Trophoblast cell (in vitro differentiated cells and primary cell): ENCODE results near the gene MAGIX.

Experiments
- DNase-seq, 2 donors: peaks; one replicate each; pipeline ENCODE4 v3.0.0-alpha.2; 2016
- H2AFZ ChIP-seq: 2 replicates; pipeline ENCODE4 v1.6.1; 2013; ENCODE audit warnings: low read length, moderate library complexity, mild to moderate bottlenecking; ENCODE audit not compliant: insufficient read depth, poor library complexity
- H2AK5ac ChIP-seq: 2 replicates; pipeline ENCODE4 v1.6.1; 2013; ENCODE audit warnings: mild to moderate bottlenecking, low read length
- H2BK120ac ChIP-seq: 2 replicates; pipeline ENCODE4 v1.6.1; 2013; ENCODE audit warnings: low read length, mild to moderate bottlenecking, moderate library complexity; ENCODE audit not compliant: insufficient read depth, poor library complexity
- H2BK12ac ChIP-seq: 2 replicates; pipeline ENCODE4 v1.6.1; 2013; ENCODE audit warnings: mild to moderate bottlenecking, low read length, moderate library complexity
- H2BK5ac ChIP-seq: 2 replicates; pipeline ENCODE4 v1.6.1; 2013; ENCODE audit warnings: low read length, low read depth, moderate library complexity, mild to moderate bottlenecking; ENCODE audit not compliant: poor library complexity
- H3K14ac ChIP-seq: 2 replicates; pipeline ENCODE4 v1.6.1; 2013; ENCODE audit warnings: mild to moderate bottlenecking, low read length
- H3K18ac ChIP-seq: 2 replicates; pipeline ENCODE4 v1.6.1; 2013; ENCODE audit warnings: mild to moderate bottlenecking, low read length
- H3K23ac ChIP-seq: 2 replicates; pipeline ENCODE4 v1.6.1; 2013; ENCODE audit warnings: low read length
- H3K27ac ChIP-seq: 2 replicates; pipeline ENCODE4 v1.5.1; 2013; ENCODE audit warnings: low read depth, mild to moderate bottlenecking, inconsistent platforms, low read length, moderate library complexity
- H3K27me3 ChIP-seq: 2 replicates; pipeline ENCODE4 v1.6.1; 2013; ENCODE audit warnings: inconsistent platforms, mild to moderate bottlenecking, low read length, moderate library complexity; ENCODE audit not compliant: insufficient read depth
- H3K36me3 ChIP-seq, 2 experiments: 1 replicate in 1 of 2; 2 replicates in 1 of 2; pipeline ENCODE4 v1.6.1; 2013; ENCODE audit warnings: low read length in 2 of 2, mild to moderate bottlenecking in 2 of 2, moderate library complexity in 1 of 2; ENCODE audit not compliant: insufficient read depth in 2 of 2, control insufficient read depth in 1 of 2
- H3K4ac ChIP-seq: 2 replicates; pipeline ENCODE4 v1.6.1; 2013; ENCODE audit warnings: low read depth, mild to moderate bottlenecking, low read length, moderate library complexity
- H3K4me1 ChIP-seq, 2 experiments: 1 replicate in 1 of 2; 2 replicates in 1 of 2; pipeline ENCODE4 v1.6.1; 2013; ENCODE audit warnings: low read length in 2 of 2, mild to moderate bottlenecking in 2 of 2, moderate library complexity in 1 of 2; ENCODE audit not compliant: insufficient read depth in 2 of 2, control insufficient read depth in 1 of 2
- H3K4me2 ChIP-seq: 2 replicates; pipeline ENCODE4 v1.6.1; 2013; ENCODE audit warnings: inconsistent platforms, mild to moderate bottlenecking, low read length, moderate library complexity
- H3K4me3 ChIP-seq: 2 replicates; pipeline ENCODE4 v1.5.1; 2013; ENCODE audit warnings: mild to moderate bottlenecking, low read depth, low read length, inconsistent platforms
- H3K79me1 ChIP-seq: one replicate; pipeline ENCODE4 v1.6.1; 2013; ENCODE audit warnings: low read length
- H3K79me2 ChIP-seq: 2 replicates; pipeline ENCODE4 v1.6.1; 2013; ENCODE audit warnings: low read length, mild to moderate bottlenecking; ENCODE audit not compliant: control insufficient read depth, insufficient read depth, poor library complexity
- H3K9ac ChIP-seq: 2 replicates; pipeline ENCODE4 v1.6.1; 2013; ENCODE audit warnings: mild to moderate bottlenecking, low read length
- H3K9me3 ChIP-seq: 2 replicates; pipeline ENCODE4 v1.6.1; 2013; ENCODE audit warnings: low read depth, mild to moderate bottlenecking, control low read depth, inconsistent platforms, low read length; ENCODE audit not compliant: insufficient read depth
- H4K12ac ChIP-seq: 2 replicates; pipeline ENCODE4 v1.6.1; 2013; ENCODE audit warnings: low read depth, mild to moderate bottlenecking, low read length, moderate library complexity
- H4K8ac ChIP-seq: 2 replicates; pipeline ENCODE4 v1.6.1; 2013; ENCODE audit warnings: low read depth, mild to moderate bottlenecking, low read length, moderate library complexity
- H4K91ac ChIP-seq: one replicate; pipeline ENCODE4 v1.6.1; 2013; ENCODE audit warnings: low read depth, mild to moderate bottlenecking, low read length, moderate library complexity
- WGBS: extraction: QIAGEN DNeasy Blood & Tissue Kit; methylation state at CpG from one replicate; pipeline ENCODE4 v1.1.7; 2013; ENCODE audit warnings: missing lambda C conversion rate; ENCODE audit not compliant: insufficient read length, insufficient coverage; ENCODE audit errors: extremely low coverage; 5-methylcytosine and 5-hydroxymethylcytosine counted together

MAGIX gene

GRCh38 chrX:49166914-49167739 lies 4.6 kb downstream of the MAGIX start:
- Histone ChIP-seq H3K4me1 (peaks cover 13 to 21% of the 10 kb centered on the region in 2 experiments), H3K23ac (no peak overlapping the region), H2BK12ac (peak overlapping the region; percentile 15), H3K36me3 (peaks cover 0 to 2% of the 10 kb centered on the region in 2 experiments), H3K9me3 (peaks cover 2% of the 10 kb centered on the region), H2AK5ac (no peak overlapping the region), H4K8ac (peak overlapping the region; percentile 80), H4K12ac (peak overlapping the region; percentile 77), H3K27me3 (peaks cover 2% of the 10 kb centered on the region), H3K9ac (no peak overlapping the region), H4K91ac (peak overlapping the region; percentile 57), H3K79me1 (peaks cover 12% of the 10 kb centered on the region), H2AFZ (peak overlapping the region; percentile 39), H3K79me2 (peaks cover 5% of the 10 kb centered on the region), H3K27ac (peak overlapping the region; percentile 25), H3K4ac (no peak overlapping the region), H3K4me2 (peak overlapping the region; percentile 68), H3K18ac (no peak overlapping the region), H3K14ac (peak overlapping the region; percentile 48), H2BK120ac (peak overlapping the region; percentile 24), H3K4me3 (no peak overlapping the region), H2BK5ac (no peak overlapping the region)
- WGBS = no CpG with 5 or more reads among the region's 35 CpGs
- DNase-seq = no peak

GRCh38 chrX:49167740-49168108 lies 5.2 kb downstream of the MAGIX start:
- Histone ChIP-seq H4K91ac (no peak overlapping the region), H2BK12ac (no peak overlapping the region), H3K36me3 (peaks cover 0 to 2% of the 10 kb centered on the region in 2 experiments), H3K27ac (no peak overlapping the region), H4K8ac (no peak overlapping the region), H3K27me3 (peaks cover 4% of the 10 kb centered on the region), H3K4ac (no peak overlapping the region), H4K12ac (no peak overlapping the region), H3K18ac (no peak overlapping the region), H3K9ac (no peak overlapping the region), H3K79me2 (peaks cover 6% of the 10 kb centered on the region), H2BK5ac (no peak overlapping the region), H3K4me3 (no peak overlapping the region), H3K14ac (no peak overlapping the region), H3K79me1 (peaks cover 12% of the 10 kb centered on the region), H2AFZ (no peak overlapping the region), H3K4me1 (peaks cover 16 to 23% of the 10 kb centered on the region in 2 experiments), H3K4me2 (peak overlapping the region; percentile 68), H3K23ac (no peak overlapping the region), H3K9me3 (peaks cover 2% of the 10 kb centered on the region), H2BK120ac (no peak overlapping the region), H2AK5ac (no peak overlapping the region)
- no peak for DNase-seq
- WGBS = no CpG with 5 or more reads among the region's 3 CpGs

- H3K4me1 ChIP-seq = peaks cover 9 to 15% of the 10 kb centered on the region in 2 experiments
- H3K4me3 ChIP-seq = peak within 1 kb of the TSS; percentile 64
- no peak within 1 kb of the TSS for H3K27ac ChIP-seq
- H4K91ac ChIP-seq = peak within 1 kb of the TSS; percentile 72
- no CpG with 5 or more reads among the region's 46 CpGs for WGBS
- H3K9ac ChIP-seq = no peak within 1 kb of the TSS
- peak within 1 kb of the TSS; percentile 63 for H2BK120ac ChIP-seq
- peak within 1 kb of the TSS; percentile 69 for H4K12ac ChIP-seq
- H3K14ac ChIP-seq = peak within 1 kb of the TSS; percentile 57
- H3K36me3 ChIP-seq = peaks cover 13 to 21% of the 10 kb centered on the region in 2 experiments
- H3K79me2 ChIP-seq = peaks cover 3% of the 10 kb centered on the region
- peak within 1 kb of the TSS; percentile 11 for H4K8ac ChIP-seq
- H3K4ac ChIP-seq = no peak within 1 kb of the TSS
- peaks cover 6% of the 10 kb centered on the region for H3K79me1 ChIP-seq
- peak within 1 kb of the TSS; percentile 46 for H3K18ac ChIP-seq
- H2AK5ac ChIP-seq = no peak within 1 kb of the TSS
- peak within 1 kb of the TSS; percentile 53 for H2BK12ac ChIP-seq
- H3K27me3 ChIP-seq = peaks cover 4% of the 10 kb centered on the region
- peak within 1 kb of the TSS; percentile 88 for H3K4me2 ChIP-seq
- DNase-seq = peak; percentile 68 to 69
- H2BK5ac ChIP-seq = no peak within 1 kb of the TSS
- H2AFZ ChIP-seq = peak within 1 kb of the TSS; percentile 73
- no peaks in the 10 kb centered on the region for H3K9me3 ChIP-seq
- H3K23ac ChIP-seq = no peak within 1 kb of the TSS
These were observed 9.3 kb downstream of the MAGIX start, which contains the start of gene PLP2 for GRCh38 chrX:49171752-49172279. Gene PLP2 (plus strand): TSS chrX:49171898. CDS start chrX:49172001, 103 bp downstream.

- Histone ChIP-seq H3K79me2 (peaks cover 3% of the 10 kb centered on the region), H3K4me1 (peaks cover 4 to 10% of the 10 kb centered on the region in 2 experiments), H3K9ac (no peak overlapping the region), H3K79me1 (peaks cover 3% of the 10 kb centered on the region), H3K14ac (peak overlapping the region; percentile 57), H3K4me2 (peak overlapping the region; percentile 88), H4K8ac (peak overlapping the region; percentile 11), H2BK5ac (no peak overlapping the region), H4K91ac (peak overlapping the region; percentile 72), H4K12ac (peak overlapping the region; percentile 69), H2BK120ac (peak overlapping the region; percentile 63), H3K9me3 (no peaks in the 10 kb centered on the region), H3K27ac (no peak overlapping the region), H3K4ac (no peak overlapping the region), H3K23ac (no peak overlapping the region), H3K36me3 (peaks cover 19 to 23% of the 10 kb centered on the region in 2 experiments), H2BK12ac (peak overlapping the region; percentile 53), H2AK5ac (no peak overlapping the region), H3K27me3 (peaks cover 4% of the 10 kb centered on the region), H3K18ac (no peak overlapping the region), H3K4me3 (peak overlapping the region; percentile 64), H2AFZ (peak overlapping the region; percentile 73)
- DNase-seq = no peak
- no CpG with 5 or more reads among the region's 37 CpGs for WGBS
These were observed 9.8 kb downstream of the MAGIX start for GRCh38 chrX:49172280-49172780.
